ENCODE data around the gene SLAIN2. TPM values are rescaled to one million over a fixed set of nuclear protein-coding genes. Genes with fewer than 3 reads are reported as not detected.

The SLAIN2 gene
- total RNA-seq, 1 experiment from 2014 or later: 81.6 TPM

GRCh38 chr4:48366611-48367010 lies 25.3 kb downstream of the SLAIN2 start:
- peaks cover 33% of the 10 kb centered on the region for H3K4me1 Mint-ChIP-seq (ENCODE audit: insufficient read depth, unreplicated experiment)
- no peak overlapping the region for H3K4me3 Mint-ChIP-seq (ENCODE audit: unreplicated experiment)
- intact Hi-C loops (cut with micrococcal nuclease): no loop called here
- no peaks in the 10 kb centered on the region for H3K9me3 Mint-ChIP-seq (ENCODE audit: unreplicated experiment)
- H3K27ac Mint-ChIP-seq (ENCODE audit: low read depth, unreplicated experiment): peak overlapping the region; percentile 14
- BruUV-seq (replicated peaks): no TSS peak
- POLR2A ChIA-PET: interaction anchor here (0.6 to 1.9 kb wide), 7 partner anchors 9 to 395 kb away, joined by 3 to 10 read pairs (median 4); no protein-coding TSS in a partner anchor
- TF ChIP-seq CTCF (IDR thresholded peaks at IDR 0.05; ENCODE audit: unreplicated experiment): no peak
- DNase-seq (ENCODE audit: unreplicated experiment): no peak
- CTCF ChIA-PET: interaction anchor here (0.7 kb wide), 1 partner anchor 11 kb away, joined by 3 read pairs; no protein-coding TSS in a partner anchor
- no peaks in the 10 kb centered on the region for H3K27me3 Mint-ChIP-seq (ENCODE audit: insufficient read depth, unreplicated experiment)
- no peaks in the 10 kb centered on the region for H3K36me3 Mint-ChIP-seq (ENCODE audit: insufficient read depth, unreplicated experiment)

GRCh38 chr4:48367016-48367415 lies 25.7 kb downstream of the SLAIN2 start:
- no peaks in the 10 kb centered on the region for H3K36me3 Mint-ChIP-seq (ENCODE audit: insufficient read depth, unreplicated experiment)
- peak overlapping the region; percentile 14 for H3K27ac Mint-ChIP-seq (ENCODE audit: low read depth, unreplicated experiment)
- no TSS peak for BruUV-seq (replicated peaks)
- no peak for DNase-seq (ENCODE audit: unreplicated experiment)
- ChIA-PET POLR2A (interaction anchor here (0.7 to 1.9 kb wide), 7 partner anchors 8 to 394 kb away, joined by 3 to 10 read pairs (median 4); partner anchors contain the start of gene SLAIN2), CTCF (interaction anchor here (0.7 kb wide), 1 partner anchor 11 kb away, joined by 3 read pairs; no protein-coding TSS in a partner anchor)
- H3K4me1 Mint-ChIP-seq (ENCODE audit: insufficient read depth, unreplicated experiment): peaks cover 29% of the 10 kb centered on the region
- no peaks in the 10 kb centered on the region for H3K27me3 Mint-ChIP-seq (ENCODE audit: insufficient read depth, unreplicated experiment)
- intact Hi-C loops (cut with micrococcal nuclease): no loop called here
- no peak overlapping the region for H3K4me3 Mint-ChIP-seq (ENCODE audit: unreplicated experiment)
- H3K9me3 Mint-ChIP-seq (ENCODE audit: unreplicated experiment): no peaks in the 10 kb centered on the region
- no peak for TF ChIP-seq CTCF (IDR thresholded peaks at IDR 0.05; ENCODE audit: unreplicated experiment)

- BruUV-seq (replicated peaks): no TSS peak
- ChIA-PET POLR2A (interaction anchor here (1.0 to 1.2 kb wide), 2 partner anchors 7 to 26 kb away, joined by 3 to 4 read pairs; no protein-coding TSS in a partner anchor), CTCF (interaction anchor here (0.6 kb wide), 1 partner anchor 14 kb away, joined by 4 read pairs; no protein-coding TSS in a partner anchor)
- H3K4me1 Mint-ChIP-seq (ENCODE audit: insufficient read depth, unreplicated experiment): peaks cover 31% of the 10 kb centered on the region
- no peak overlapping the region for H3K27ac Mint-ChIP-seq (ENCODE audit: low read depth, unreplicated experiment)
- DNase-seq (ENCODE audit: unreplicated experiment): no peak
- no peak overlapping the region for H3K4me3 Mint-ChIP-seq (ENCODE audit: unreplicated experiment)
- no peaks in the 10 kb centered on the region for H3K36me3 Mint-ChIP-seq (ENCODE audit: insufficient read depth, unreplicated experiment)
- no peaks in the 10 kb centered on the region for H3K9me3 Mint-ChIP-seq (ENCODE audit: unreplicated experiment)
- no peaks in the 10 kb centered on the region for H3K27me3 Mint-ChIP-seq (ENCODE audit: insufficient read depth, unreplicated experiment)
- intact Hi-C loops (cut with micrococcal nuclease): no loop called here
- TF ChIP-seq CTCF (IDR thresholded peaks at IDR 0.05; ENCODE audit: unreplicated experiment): no peak
These were observed 27.1 kb downstream of the SLAIN2 start for GRCh38 chr4:48368389-48368788.

GRCh38 chr4:48369248-48369647 lies 27.9 kb downstream of the SLAIN2 start:
- Mint-ChIP-seq H3K4me1 (ENCODE audit: insufficient read depth, unreplicated experiment) (peaks cover 32% of the 10 kb centered on the region), H3K9me3 (ENCODE audit: unreplicated experiment) (no peaks in the 10 kb centered on the region), H3K27ac (ENCODE audit: low read depth, unreplicated experiment) (peak overlapping the region; percentile 57), H3K4me3 (ENCODE audit: unreplicated experiment) (no peak overlapping the region), H3K36me3 (ENCODE audit: insufficient read depth, unreplicated experiment) (no peaks in the 10 kb centered on the region), H3K27me3 (ENCODE audit: insufficient read depth, unreplicated experiment) (no peaks in the 10 kb centered on the region)
- TF ChIP-seq CTCF (IDR thresholded peaks at IDR 0.05; ENCODE audit: unreplicated experiment): no peak
- ChIA-PET POLR2A (interaction anchor here (0.8 to 2.3 kb wide), 5 partner anchors 8 to 39 kb away, joined by 3 to 9 read pairs (median 3); no protein-coding TSS in a partner anchor), CTCF (interaction anchor here (0.6 kb wide), 1 partner anchor 13 kb away, joined by 4 read pairs; no protein-coding TSS in a partner anchor)
- no TSS peak for BruUV-seq (replicated peaks)
- intact Hi-C loops (cut with micrococcal nuclease): no loop called here
- DNase-seq (ENCODE audit: unreplicated experiment): no peak

Data from MCF 10A (cell line).